Measurements from ENCODE around the gene VASP.

GRCh38 chr19:45522010-45522941 lies 15.0 kb downstream of the VASP start:
- TF ChIP-seq CTCF (IDR thresholded peaks at IDR 0.05): no peak
- no peak for TF ChIP-seq EZH2 (IDR thresholded peaks at IDR 0.05)

All from neural progenitor cell (in vitro differentiated cells).